Measurements from ENCODE around the gene HERPUD1.

HERPUD1 gene

GRCh38 chr16:56960681-56961281 is 28.8 kb downstream of the HERPUD1 start:
- H3K27me3 ChIP-seq (ENCODE audit: control insufficient read depth, insufficient read depth, low read length) = no peaks in the 10 kb centered on the region
- H3K4me3 ChIP-seq (ENCODE audit: low read length) = no peak overlapping the region
- H3K36me3 ChIP-seq (ENCODE audit: control insufficient read depth, insufficient read depth, low read length) = no peaks in the 10 kb centered on the region
- H3K9ac ChIP-seq (ENCODE audit: low read length) = no peak overlapping the region
- H3K4me1 ChIP-seq (ENCODE audit: control insufficient read depth, insufficient read depth, low read length) = no peaks in the 10 kb centered on the region
- H3K27ac ChIP-seq (ENCODE audit: low read depth, low read length) = no peak overlapping the region

- Histone ChIP-seq H3K9ac (ENCODE audit: low read length) (no peak overlapping the region), H3K27me3 (ENCODE audit: control insufficient read depth, insufficient read depth, low read length) (no peaks in the 10 kb centered on the region), H3K4me3 (ENCODE audit: low read length) (no peak overlapping the region), H3K36me3 (ENCODE audit: control insufficient read depth, insufficient read depth, low read length) (no peaks in the 10 kb centered on the region), H3K4me1 (ENCODE audit: control insufficient read depth, insufficient read depth, low read length) (no peaks in the 10 kb centered on the region), H3K27ac (ENCODE audit: low read depth, low read length) (no peak overlapping the region)
Measured at GRCh38 chr16:56961386-56961785, 29.4 kb downstream of the HERPUD1 start.

GRCh38 chr16:56961851-56962281 is 29.9 kb downstream of the HERPUD1 start, which contains the start of gene CETP:
TSS of gene CETP (plus strand) at chr16:56961950. CDS start at chr16:56961980, 30 bp downstream.
- no peaks in the 10 kb centered on the region for H3K4me1 ChIP-seq (ENCODE audit: control insufficient read depth, insufficient read depth, low read length)
- no peak within 1 kb of the TSS for H3K27ac ChIP-seq (ENCODE audit: low read depth, low read length)
- H3K36me3 ChIP-seq (ENCODE audit: control insufficient read depth, insufficient read depth, low read length) = no peaks in the 10 kb centered on the region
- no peak within 1 kb of the TSS for H3K4me3 ChIP-seq (ENCODE audit: low read length)
- no peaks in the 10 kb centered on the region for H3K27me3 ChIP-seq (ENCODE audit: control insufficient read depth, insufficient read depth, low read length)
- no peak within 1 kb of the TSS for H3K9ac ChIP-seq (ENCODE audit: low read length)

GRCh38 chr16:56964243-56965148 is 32.6 kb downstream of the HERPUD1 start:
- H3K9ac ChIP-seq (ENCODE audit: low read length) = no peak overlapping the region
- no peak overlapping the region for H3K27ac ChIP-seq (ENCODE audit: low read depth, low read length)
- no peaks in the 10 kb centered on the region for H3K36me3 ChIP-seq (ENCODE audit: control insufficient read depth, insufficient read depth, low read length)
- no peak overlapping the region for H3K4me3 ChIP-seq (ENCODE audit: low read length)
- H3K4me1 ChIP-seq (ENCODE audit: control insufficient read depth, insufficient read depth, low read length) = no peaks in the 10 kb centered on the region
- H3K27me3 ChIP-seq (ENCODE audit: control insufficient read depth, insufficient read depth, low read length) = no peaks in the 10 kb centered on the region

GRCh38 chr16:56965149-56966092 is 33.5 kb downstream of the HERPUD1 start:
- H3K4me1 ChIP-seq (ENCODE audit: control insufficient read depth, insufficient read depth, low read length) = no peaks in the 10 kb centered on the region
- H3K9ac ChIP-seq (ENCODE audit: low read length) = no peak overlapping the region
- no peaks in the 10 kb centered on the region for H3K27me3 ChIP-seq (ENCODE audit: control insufficient read depth, insufficient read depth, low read length)
- peak overlapping the region; percentile 45 for H3K27ac ChIP-seq (ENCODE audit: low read depth, low read length)
- H3K36me3 ChIP-seq (ENCODE audit: control insufficient read depth, insufficient read depth, low read length) = no peaks in the 10 kb centered on the region
- H3K4me3 ChIP-seq (ENCODE audit: low read length) = no peak overlapping the region

GRCh38 chr16:56966093-56966475 is 34.1 kb downstream of the HERPUD1 start:
- Histone ChIP-seq H3K9ac (ENCODE audit: low read length) (no peak overlapping the region), H3K27me3 (ENCODE audit: control insufficient read depth, insufficient read depth, low read length) (no peaks in the 10 kb centered on the region), H3K4me1 (ENCODE audit: control insufficient read depth, insufficient read depth, low read length) (no peaks in the 10 kb centered on the region), H3K27ac (ENCODE audit: low read depth, low read length) (peak overlapping the region; percentile 45), H3K4me3 (ENCODE audit: low read length) (no peak overlapping the region), H3K36me3 (ENCODE audit: control insufficient read depth, insufficient read depth, low read length) (no peaks in the 10 kb centered on the region)

GRCh38 chr16:56967733-56968132 is 35.8 kb downstream of the HERPUD1 start:
- H3K27me3 ChIP-seq (ENCODE audit: control insufficient read depth, insufficient read depth, low read length) = no peaks in the 10 kb centered on the region
- H3K9ac ChIP-seq (ENCODE audit: low read length) = no peak overlapping the region
- no peaks in the 10 kb centered on the region for H3K4me1 ChIP-seq (ENCODE audit: control insufficient read depth, insufficient read depth, low read length)
- H3K27ac ChIP-seq (ENCODE audit: low read depth, low read length) = no peak overlapping the region
- no peaks in the 10 kb centered on the region for H3K36me3 ChIP-seq (ENCODE audit: control insufficient read depth, insufficient read depth, low read length)
- H3K4me3 ChIP-seq (ENCODE audit: low read length) = no peak overlapping the region

GRCh38 chr16:56969769-56970168 is 37.8 kb downstream of the HERPUD1 start:
- H3K4me3 ChIP-seq (ENCODE audit: low read length) = no peak overlapping the region
- H3K27me3 ChIP-seq (ENCODE audit: control insufficient read depth, insufficient read depth, low read length) = no peaks in the 10 kb centered on the region
- no peaks in the 10 kb centered on the region for H3K36me3 ChIP-seq (ENCODE audit: control insufficient read depth, insufficient read depth, low read length)
- no peak overlapping the region for H3K9ac ChIP-seq (ENCODE audit: low read length)
- H3K27ac ChIP-seq (ENCODE audit: low read depth, low read length) = no peak overlapping the region
- no peaks in the 10 kb centered on the region for H3K4me1 ChIP-seq (ENCODE audit: control insufficient read depth, insufficient read depth, low read length)

GRCh38 chr16:56970934-56971767 is 39.2 kb downstream of the HERPUD1 start:
- no peaks in the 10 kb centered on the region for H3K36me3 ChIP-seq (ENCODE audit: control insufficient read depth, insufficient read depth, low read length)
- no peaks in the 10 kb centered on the region for H3K4me1 ChIP-seq (ENCODE audit: control insufficient read depth, insufficient read depth, low read length)
- no peak overlapping the region for H3K9ac ChIP-seq (ENCODE audit: low read length)
- H3K27me3 ChIP-seq (ENCODE audit: control insufficient read depth, insufficient read depth, low read length) = no peaks in the 10 kb centered on the region
- H3K27ac ChIP-seq (ENCODE audit: low read depth, low read length) = no peak overlapping the region
- H3K4me3 ChIP-seq (ENCODE audit: low read length) = no peak overlapping the region

GRCh38 chr16:56971768-56972043 is 39.8 kb downstream of the HERPUD1 start:
- no peak overlapping the region for H3K4me3 ChIP-seq (ENCODE audit: low read length)
- H3K27me3 ChIP-seq (ENCODE audit: control insufficient read depth, insufficient read depth, low read length) = no peaks in the 10 kb centered on the region
- H3K4me1 ChIP-seq (ENCODE audit: control insufficient read depth, insufficient read depth, low read length) = no peaks in the 10 kb centered on the region
- no peak overlapping the region for H3K9ac ChIP-seq (ENCODE audit: low read length)
- H3K27ac ChIP-seq (ENCODE audit: low read depth, low read length) = no peak overlapping the region
- H3K36me3 ChIP-seq (ENCODE audit: control insufficient read depth, insufficient read depth, low read length) = no peaks in the 10 kb centered on the region

- Histone ChIP-seq H3K27ac (ENCODE audit: low read depth, low read length) (no peak overlapping the region), H3K9ac (ENCODE audit: low read length) (no peak overlapping the region), H3K4me3 (ENCODE audit: low read length) (no peak overlapping the region), H3K36me3 (ENCODE audit: control insufficient read depth, insufficient read depth, low read length) (no peaks in the 10 kb centered on the region), H3K27me3 (ENCODE audit: control insufficient read depth, insufficient read depth, low read length) (no peaks in the 10 kb centered on the region), H3K4me1 (ENCODE audit: control insufficient read depth, insufficient read depth, low read length) (no peaks in the 10 kb centered on the region)
Measured at GRCh38 chr16:56972403-56973293, 40.7 kb downstream of the HERPUD1 start.
